GM23338 (cell line): ENCODE data around the gene GPR18. TPM values are rescaled to one million over a fixed set of nuclear protein-coding genes. Genes with fewer than 3 reads are reported as not detected.

ENCODE experiments used
- ATAC-seq: fragments of 200-7000 bp; cut with Tn5 transposase; 3 replicates; pipeline ENCODE4 v1.9.1; 2020
- DNase-seq: peaks from one replicate; pipeline ENCODE4 v3.0.0-alpha.2; 2015; ENCODE audit warnings: low spot score
- H2AFZ ChIP-seq: fragments of 200-600 bp; sonication (generic); 2 replicates; pipeline ENCODE4 v1.8.0; 2016; ENCODE audit warnings: antibody characterized with exemption, mild to moderate bottlenecking, moderate library complexity
- H3F3A ChIP-seq: fragments of 200-600 bp; sonication (generic); replicated peaks from 2 replicates; pipeline ENCODE4 v1.8.0; 2017; ENCODE audit warnings: antibody characterized with exemption, mixed run types, low read depth
- H3K27ac ChIP-seq: fragments of 200-600 bp; sonication (generic); 2 replicates; pipeline ENCODE4 v1.6.1; 2016; ENCODE audit warnings: low read depth
- H3K27me3 ChIP-seq: fragments of 200-600 bp; sonication (generic); 2 replicates; pipeline ENCODE4 v1.8.0; 2016; ENCODE audit warnings: mild to moderate bottlenecking, mixed run types, moderate library complexity; ENCODE audit not compliant: insufficient read depth
- H3K36me3 ChIP-seq: fragments of 200-600 bp; sonication (generic); 2 replicates; pipeline ENCODE4 v1.8.0; 2016; ENCODE audit warnings: mild to moderate bottlenecking; ENCODE audit not compliant: insufficient read depth
- H3K4me1 ChIP-seq: fragments of 200-600 bp; sonication (generic); 2 replicates; pipeline ENCODE4 v1.8.0; 2016; ENCODE audit warnings: mild to moderate bottlenecking, moderate library complexity; ENCODE audit not compliant: insufficient read depth
- H3K4me2 ChIP-seq: fragments of 200-600 bp; sonication (generic); 2 replicates; pipeline ENCODE4 v1.7.1; 2017; ENCODE audit warnings: mixed run types
- H3K4me3 ChIP-seq: fragments of 200-600 bp; sonication (generic); 2 replicates; pipeline ENCODE4 v1.6.1; 2016; ENCODE audit warnings: mixed run types
- H3K79me2 ChIP-seq: fragments of 200-600 bp; sonication (generic); replicated peaks from 2 replicates; pipeline ENCODE4 v1.8.0; 2017; ENCODE audit warnings: mild to moderate bottlenecking; ENCODE audit not compliant: insufficient read depth
- H3K9me2 ChIP-seq: fragments of 200-600 bp; sonication (generic); 2 replicates; pipeline ENCODE4 v1.8.0; 2017; ENCODE audit not compliant: insufficient read depth
- H4K20me1 ChIP-seq: fragments of 200-600 bp; sonication (generic); replicated peaks from 2 replicates; pipeline ENCODE4 v1.8.0; 2017; ENCODE audit warnings: mild to moderate bottlenecking; ENCODE audit not compliant: insufficient read depth
- H3K27ac Mint-ChIP-seq: 2 replicates; pipeline ENCODE4 v1.8.0; 2020; ENCODE audit warnings: inconsistent platforms, mild to moderate bottlenecking, moderate library complexity, mixed read lengths
- H3K27me3 Mint-ChIP-seq: 3 replicates; pipeline ENCODE4 v1.8.0; 2022; ENCODE audit warnings: low read depth, mild to moderate bottlenecking, moderate library complexity, mixed read lengths, inconsistent platforms; ENCODE audit not compliant: insufficient read depth, poor library complexity
- H3K36me3 Mint-ChIP-seq: 3 replicates; pipeline ENCODE4 v1.8.0; 2021; ENCODE audit warnings: low read depth, mild to moderate bottlenecking, inconsistent platforms, moderate library complexity, mixed read lengths
- H3K4me1 Mint-ChIP-seq: 3 replicates; pipeline ENCODE4 v1.8.0; 2020; ENCODE audit warnings: mild to moderate bottlenecking, inconsistent platforms, mixed read lengths
- H3K4me3 Mint-ChIP-seq: 3 replicates; pipeline ENCODE4 v1.8.0; 2021; ENCODE audit warnings: moderate library complexity, mild to moderate bottlenecking, inconsistent platforms, mixed read lengths
- H3K9me3 Mint-ChIP-seq: 3 replicates; pipeline ENCODE4 v1.8.0; 2020; ENCODE audit warnings: moderate library complexity, mild to moderate bottlenecking, inconsistent platforms, mixed read lengths
- ETS1 ChIP-seq: IDR thresholded peaks from 2 replicates; pipeline ENCODE4 v1.6.1; 2016; ENCODE audit warnings: antibody characterized with exemption
- EZH2 ChIP-seq: fragments of 200-600 bp; sonication (generic); IDR thresholded peaks from one replicate; pipeline ENCODE4 v1.8.0; 2017; ENCODE audit warnings: antibody characterized with exemption, mild to moderate bottlenecking, low read depth; ENCODE audit not compliant: unreplicated experiment
- EZH2phosphoT487 ChIP-seq: fragments of 200-600 bp; sonication (generic); IDR thresholded peaks from one replicate; pipeline ENCODE4 v1.8.1; 2018; ENCODE audit warnings: antibody characterized with exemption; ENCODE audit not compliant: unreplicated experiment
- JUNB ChIP-seq: IDR thresholded peaks from one replicate; pipeline ENCODE4 v1.6.1; 2016; ENCODE audit warnings: antibody characterized with exemption; ENCODE audit not compliant: unreplicated experiment
- ZNF114 ChIP-seq: fragments of 250-450 bp; sonication (Bioruptor Pico); IDR thresholded peaks from 2 replicates; pipeline ENCODE4 v1.5.0; 2020; ENCODE audit warnings: mild to moderate bottlenecking, moderate library complexity
- polyA plus RNA-seq: library from polyadenylated mRNA; unstranded; fragments of >200 nt; fragmentation: Nextera tagmentation; extraction: Ambion mirVana; gene quantifications from 2 replicates; pipeline ENCODE4 v1.2.1, GENCODE V29; 2016
- total RNA-seq: library from RNA; depleted of rRNA; stranded (reverse); fragments of >200 nt; shearing (Covaris generic); gene quantifications from 2 replicates; pipeline ENCODE4 v1.2.3, GENCODE V29; 2014
- TF ChIP-seq, protein P1 (sequence below): fragments of 250-450 bp; sonication (Bioruptor Pico); IDR thresholded peaks from 2 replicates; pipeline ENCODE4 v1.5.0; 2020; ENCODE audit warnings: mild to moderate bottlenecking, moderate library complexity
- TF ChIP-seq, protein P2 (sequence below): IDR thresholded peaks from one replicate; pipeline ENCODE4 v1.6.1; 2018; ENCODE audit warnings: antibody characterized with exemption; ENCODE audit not compliant: unreplicated experiment

GPR18 gene
- total and polyA plus RNA-seq, 2 experiments from 2014 or later: 2.6 TPM; not detected in 1

- no peak overlapping the region for H3K4me2 ChIP-seq
- H3K27me3 ChIP-seq: no peaks in the 10 kb centered on the region
- Mint-ChIP-seq H3K27me3 (no peaks in the 10 kb centered on the region), H3K4me3 (no peak overlapping the region), H3K4me1 (peaks cover 7% of the 10 kb centered on the region), H3K36me3 (no peaks in the 10 kb centered on the region), H3K27ac (no peak overlapping the region; the same call in 1 of the 2 replicates), H3K9me3 (no peaks in the 10 kb centered on the region)
- ATAC-seq: peak; percentile 30
- H2AFZ ChIP-seq: no peak overlapping the region
- H3K4me1 ChIP-seq: no peaks in the 10 kb centered on the region
- TF ChIP-seq ZNF114 (CRISPR knock-in tag) (no peak), EZH2 (no peak), JUNB (no peak), ETS1 (no peak), EZH2phosphoT487 (no peak)
- TF ChIP-seq, protein P1, sequence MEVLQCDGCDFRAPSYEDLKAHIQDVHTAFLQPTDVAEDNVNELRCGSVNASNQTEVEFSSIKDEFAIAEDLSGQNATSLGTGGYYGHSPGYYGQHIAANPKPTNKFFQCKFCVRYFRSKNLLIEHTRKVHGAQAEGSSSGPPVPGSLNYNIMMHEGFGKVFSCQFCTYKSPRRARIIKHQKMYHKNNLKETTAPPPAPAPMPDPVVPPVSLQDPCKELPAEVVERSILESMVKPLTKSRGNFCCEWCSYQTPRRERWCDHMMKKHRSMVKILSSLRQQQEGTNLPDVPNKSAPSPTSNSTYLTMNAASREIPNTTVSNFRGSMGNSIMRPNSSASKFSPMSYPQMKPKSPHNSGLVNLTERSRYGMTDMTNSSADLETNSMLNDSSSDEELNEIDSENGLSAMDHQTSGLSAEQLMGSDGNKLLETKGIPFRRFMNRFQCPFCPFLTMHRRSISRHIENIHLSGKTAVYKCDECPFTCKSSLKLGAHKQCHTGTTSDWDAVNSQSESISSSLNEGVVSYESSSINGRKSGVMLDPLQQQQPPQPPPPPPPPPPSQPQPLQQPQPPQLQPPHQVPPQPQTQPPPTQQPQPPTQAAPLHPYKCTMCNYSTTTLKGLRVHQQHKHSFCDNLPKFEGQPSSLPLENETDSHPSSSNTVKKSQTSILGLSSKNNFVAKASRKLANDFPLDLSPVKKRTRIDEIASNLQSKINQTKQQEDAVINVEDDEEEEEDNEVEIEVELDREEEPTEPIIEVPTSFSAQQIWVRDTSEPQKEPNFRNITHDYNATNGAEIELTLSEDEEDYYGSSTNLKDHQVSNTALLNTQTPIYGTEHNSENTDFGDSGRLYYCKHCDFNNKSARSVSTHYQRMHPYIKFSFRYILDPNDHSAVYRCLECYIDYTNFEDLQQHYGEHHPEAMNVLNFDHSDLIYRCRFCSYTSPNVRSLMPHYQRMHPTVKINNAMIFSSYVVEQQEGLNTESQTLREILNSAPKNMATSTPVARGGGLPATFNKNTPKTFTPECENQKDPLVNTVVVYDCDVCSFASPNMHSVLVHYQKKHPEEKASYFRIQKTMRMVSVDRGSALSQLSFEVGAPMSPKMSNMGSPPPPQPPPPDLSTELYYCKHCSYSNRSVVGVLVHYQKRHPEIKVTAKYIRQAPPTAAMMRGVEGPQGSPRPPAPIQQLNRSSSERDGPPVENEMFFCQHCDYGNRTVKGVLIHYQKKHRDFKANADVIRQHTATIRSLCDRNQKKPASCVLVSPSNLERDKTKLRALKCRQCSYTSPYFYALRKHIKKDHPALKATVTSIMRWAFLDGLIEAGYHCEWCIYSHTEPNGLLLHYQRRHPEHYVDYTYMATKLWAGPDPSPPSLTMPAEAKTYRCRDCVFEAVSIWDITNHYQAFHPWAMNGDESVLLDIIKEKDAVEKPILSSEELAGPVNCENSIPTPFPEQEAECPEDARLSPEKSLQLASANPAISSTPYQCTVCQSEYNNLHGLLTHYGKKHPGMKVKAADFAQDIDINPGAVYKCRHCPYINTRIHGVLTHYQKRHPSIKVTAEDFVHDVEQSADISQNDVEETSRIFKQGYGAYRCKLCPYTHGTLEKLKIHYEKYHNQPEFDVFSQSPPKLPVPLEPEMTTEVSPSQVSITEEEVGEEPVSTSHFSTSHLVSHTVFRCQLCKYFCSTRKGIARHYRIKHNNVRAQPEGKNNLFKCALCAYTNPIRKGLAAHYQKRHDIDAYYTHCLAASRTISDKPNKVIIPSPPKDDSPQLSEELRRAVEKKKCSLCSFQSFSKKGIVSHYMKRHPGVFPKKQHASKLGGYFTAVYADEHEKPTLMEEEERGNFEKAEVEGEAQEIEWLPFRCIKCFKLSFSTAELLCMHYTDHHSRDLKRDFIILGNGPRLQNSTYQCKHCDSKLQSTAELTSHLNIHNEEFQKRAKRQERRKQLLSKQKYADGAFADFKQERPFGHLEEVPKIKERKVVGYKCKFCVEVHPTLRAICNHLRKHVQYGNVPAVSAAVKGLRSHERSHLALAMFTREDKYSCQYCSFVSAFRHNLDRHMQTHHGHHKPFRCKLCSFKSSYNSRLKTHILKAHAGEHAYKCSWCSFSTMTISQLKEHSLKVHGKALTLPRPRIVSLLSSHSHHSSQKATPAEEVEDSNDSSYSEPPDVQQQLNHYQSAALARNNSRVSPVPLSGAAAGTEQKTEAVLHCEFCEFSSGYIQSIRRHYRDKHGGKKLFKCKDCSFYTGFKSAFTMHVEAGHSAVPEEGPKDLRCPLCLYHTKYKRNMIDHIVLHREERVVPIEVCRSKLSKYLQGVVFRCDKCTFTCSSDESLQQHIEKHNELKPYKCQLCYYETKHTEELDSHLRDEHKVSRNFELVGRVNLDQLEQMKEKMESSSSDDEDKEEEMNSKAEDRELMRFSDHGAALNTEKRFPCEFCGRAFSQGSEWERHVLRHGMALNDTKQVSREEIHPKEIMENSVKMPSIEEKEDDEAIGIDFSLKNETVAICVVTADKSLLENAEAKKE (CRISPR knock-in tag): no peak
- TF ChIP-seq, protein P2, sequence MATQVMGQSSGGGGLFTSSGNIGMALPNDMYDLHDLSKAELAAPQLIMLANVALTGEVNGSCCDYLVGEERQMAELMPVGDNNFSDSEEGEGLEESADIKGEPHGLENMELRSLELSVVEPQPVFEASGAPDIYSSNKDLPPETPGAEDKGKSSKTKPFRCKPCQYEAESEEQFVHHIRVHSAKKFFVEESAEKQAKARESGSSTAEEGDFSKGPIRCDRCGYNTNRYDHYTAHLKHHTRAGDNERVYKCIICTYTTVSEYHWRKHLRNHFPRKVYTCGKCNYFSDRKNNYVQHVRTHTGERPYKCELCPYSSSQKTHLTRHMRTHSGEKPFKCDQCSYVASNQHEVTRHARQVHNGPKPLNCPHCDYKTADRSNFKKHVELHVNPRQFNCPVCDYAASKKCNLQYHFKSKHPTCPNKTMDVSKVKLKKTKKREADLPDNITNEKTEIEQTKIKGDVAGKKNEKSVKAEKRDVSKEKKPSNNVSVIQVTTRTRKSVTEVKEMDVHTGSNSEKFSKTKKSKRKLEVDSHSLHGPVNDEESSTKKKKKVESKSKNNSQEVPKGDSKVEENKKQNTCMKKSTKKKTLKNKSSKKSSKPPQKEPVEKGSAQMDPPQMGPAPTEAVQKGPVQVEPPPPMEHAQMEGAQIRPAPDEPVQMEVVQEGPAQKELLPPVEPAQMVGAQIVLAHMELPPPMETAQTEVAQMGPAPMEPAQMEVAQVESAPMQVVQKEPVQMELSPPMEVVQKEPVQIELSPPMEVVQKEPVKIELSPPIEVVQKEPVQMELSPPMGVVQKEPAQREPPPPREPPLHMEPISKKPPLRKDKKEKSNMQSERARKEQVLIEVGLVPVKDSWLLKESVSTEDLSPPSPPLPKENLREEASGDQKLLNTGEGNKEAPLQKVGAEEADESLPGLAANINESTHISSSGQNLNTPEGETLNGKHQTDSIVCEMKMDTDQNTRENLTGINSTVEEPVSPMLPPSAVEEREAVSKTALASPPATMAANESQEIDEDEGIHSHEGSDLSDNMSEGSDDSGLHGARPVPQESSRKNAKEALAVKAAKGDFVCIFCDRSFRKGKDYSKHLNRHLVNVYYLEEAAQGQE: no peak
- H4K20me1 ChIP-seq: no peaks in the 10 kb centered on the region
- H3K9me2 ChIP-seq: no peaks in the 10 kb centered on the region
- no peaks in the 10 kb centered on the region for H3K79me2 ChIP-seq
- no peaks in the 10 kb centered on the region for H3K36me3 ChIP-seq
- peaks cover 7% of the 10 kb centered on the region; the same call in 1 of the 2 replicates for H3F3A ChIP-seq
- H3K4me3 ChIP-seq: no peak overlapping the region
- peak overlapping the region; percentile 72 for H3K27ac ChIP-seq
- DNase-seq: no peak
These were observed 7.1 kb upstream of the GPR18 start for GRCh38 chr13:99265162-99265800.
